Uterus (tissue), 2 donors: ENCODE results near the gene MORC1.

ENCODE experiments used
- POLR2A ChIP-seq, 2 donors: fragments of 450-650 bp; IDR thresholded peaks; one replicate each; pipeline ENCODE4 v1.6.1; 2016; ENCODE audit warnings: antibody characterized with exemption in 2 of 2, mild to moderate bottlenecking in 1 of 2, moderate library complexity in 1 of 2
- TF ChIP-seq, protein P1 (sequence below), 4 experiments: fragments of 200-600 bp in 2 of 4; fragments of 450-650 bp in 2 of 4; sonication (generic) in 2 of 4; IDR thresholded peaks; one replicate each; pipeline ENCODE4 v1.5.1; 2016 to 2019; ENCODE audit warnings: antibody characterized with exemption in 4 of 4, mild to moderate bottlenecking in 2 of 4, moderate library complexity in 1 of 4

DNA sequence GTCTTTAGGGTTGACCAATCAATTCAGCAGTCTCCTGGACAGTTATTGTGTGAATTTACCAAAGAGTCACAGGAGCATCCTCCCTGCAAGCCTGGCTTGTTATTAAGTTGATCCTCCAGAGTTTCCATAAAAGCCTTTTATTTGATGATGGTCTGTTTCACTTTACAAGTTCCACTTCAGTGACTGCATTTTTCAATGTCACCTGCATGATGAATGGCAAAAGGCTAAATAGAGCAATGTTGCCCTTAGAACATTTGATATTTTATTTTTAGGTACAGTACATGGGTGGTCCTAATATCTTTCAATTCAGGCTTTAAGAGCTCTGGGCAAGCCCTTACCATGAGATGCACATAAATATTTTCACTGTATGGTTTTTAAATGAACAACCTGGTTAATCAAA is 186.9 kb downstream of the MORC1 start:
- no peak for TF ChIP-seq POLR2A (IDR thresholded peaks at IDR 0.05)
- TF ChIP-seq, protein P1, sequence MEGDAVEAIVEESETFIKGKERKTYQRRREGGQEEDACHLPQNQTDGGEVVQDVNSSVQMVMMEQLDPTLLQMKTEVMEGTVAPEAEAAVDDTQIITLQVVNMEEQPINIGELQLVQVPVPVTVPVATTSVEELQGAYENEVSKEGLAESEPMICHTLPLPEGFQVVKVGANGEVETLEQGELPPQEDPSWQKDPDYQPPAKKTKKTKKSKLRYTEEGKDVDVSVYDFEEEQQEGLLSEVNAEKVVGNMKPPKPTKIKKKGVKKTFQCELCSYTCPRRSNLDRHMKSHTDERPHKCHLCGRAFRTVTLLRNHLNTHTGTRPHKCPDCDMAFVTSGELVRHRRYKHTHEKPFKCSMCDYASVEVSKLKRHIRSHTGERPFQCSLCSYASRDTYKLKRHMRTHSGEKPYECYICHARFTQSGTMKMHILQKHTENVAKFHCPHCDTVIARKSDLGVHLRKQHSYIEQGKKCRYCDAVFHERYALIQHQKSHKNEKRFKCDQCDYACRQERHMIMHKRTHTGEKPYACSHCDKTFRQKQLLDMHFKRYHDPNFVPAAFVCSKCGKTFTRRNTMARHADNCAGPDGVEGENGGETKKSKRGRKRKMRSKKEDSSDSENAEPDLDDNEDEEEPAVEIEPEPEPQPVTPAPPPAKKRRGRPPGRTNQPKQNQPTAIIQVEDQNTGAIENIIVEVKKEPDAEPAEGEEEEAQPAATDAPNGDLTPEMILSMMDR (IDR thresholded peaks at IDR 0.05) = no peak
